ENCODE results near the gene MYO5B.

GRCh38 chr18:50115095-50115494 lies 79.9 kb downstream of the MYO5B start:
- TF ChIP-seq, protein P1, sequence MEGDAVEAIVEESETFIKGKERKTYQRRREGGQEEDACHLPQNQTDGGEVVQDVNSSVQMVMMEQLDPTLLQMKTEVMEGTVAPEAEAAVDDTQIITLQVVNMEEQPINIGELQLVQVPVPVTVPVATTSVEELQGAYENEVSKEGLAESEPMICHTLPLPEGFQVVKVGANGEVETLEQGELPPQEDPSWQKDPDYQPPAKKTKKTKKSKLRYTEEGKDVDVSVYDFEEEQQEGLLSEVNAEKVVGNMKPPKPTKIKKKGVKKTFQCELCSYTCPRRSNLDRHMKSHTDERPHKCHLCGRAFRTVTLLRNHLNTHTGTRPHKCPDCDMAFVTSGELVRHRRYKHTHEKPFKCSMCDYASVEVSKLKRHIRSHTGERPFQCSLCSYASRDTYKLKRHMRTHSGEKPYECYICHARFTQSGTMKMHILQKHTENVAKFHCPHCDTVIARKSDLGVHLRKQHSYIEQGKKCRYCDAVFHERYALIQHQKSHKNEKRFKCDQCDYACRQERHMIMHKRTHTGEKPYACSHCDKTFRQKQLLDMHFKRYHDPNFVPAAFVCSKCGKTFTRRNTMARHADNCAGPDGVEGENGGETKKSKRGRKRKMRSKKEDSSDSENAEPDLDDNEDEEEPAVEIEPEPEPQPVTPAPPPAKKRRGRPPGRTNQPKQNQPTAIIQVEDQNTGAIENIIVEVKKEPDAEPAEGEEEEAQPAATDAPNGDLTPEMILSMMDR (IDR thresholded peaks at IDR 0.05; ENCODE audit: poor library complexity) = no peak
- no peak for TF ChIP-seq EZH2 (IDR thresholded peaks at IDR 0.05; ENCODE audit: borderline replicate concordance)
- TF ChIP-seq EZH2phosphoT487 (IDR thresholded peaks at IDR 0.05; ENCODE audit: low read depth, severe bottlenecking, unreplicated experiment) = no peak

Data from hepatocyte (in vitro differentiated cells).